Thyroid gland (tissue), 4 donors: ENCODE results near the gene HK1. TPM values are rescaled to one million over a fixed set of nuclear protein-coding genes. Genes with fewer than 3 reads are reported as not detected.

Source experiments
- DNase-seq, 2 donors: peaks; one replicate each; pipeline ENCODE4 v3.0.0-alpha.2; 2019
- H3K27ac ChIP-seq, 3 donors: fragments of 200-600 bp; sonication (generic); 1 replicate in 2 of 3; 2 replicates in 1 of 3; pipeline ENCODE4 v1.5.1; 2016 to 2019; ENCODE audit warnings: mild to moderate bottlenecking in 1 of 3, moderate library complexity in 1 of 3
- H3K27me3 ChIP-seq: fragments of 200-600 bp; sonication (generic); one replicate; pipeline ENCODE4 v1.5.1; 2019
- H3K36me3 ChIP-seq, 2 donors: fragments of 200-600 bp; sonication (generic); one replicate each; pipeline ENCODE4 v1.5.1; 2016 to 2019
- H3K4me1 ChIP-seq, 2 donors: fragments of 200-600 bp; sonication (generic); one replicate each; pipeline ENCODE4 v1.5.1; 2017 to 2019
- H3K4me3 ChIP-seq, 3 donors: fragments of 200-600 bp; sonication (generic); replicated peaks in 1 of 3; 1 replicate in 2 of 3; 2 replicates in 1 of 3; pipeline ENCODE4 v1.5.1; 2016; ENCODE audit warnings: mild to moderate bottlenecking in 1 of 3
- H3K9me3 ChIP-seq: fragments of 200-600 bp; sonication (generic); one replicate; pipeline ENCODE4 v1.5.1; 2017
- CTCF ChIP-seq, 6 experiments: fragments of 200-600 bp in 3 of 6; fragments of 450-650 bp in 3 of 6; sonication (generic) in 3 of 6; IDR thresholded peaks; one replicate each; pipeline ENCODE4 v1.5.1; 2016 to 2019; ENCODE audit warnings: antibody characterized with exemption in 6 of 6, mild to moderate bottlenecking in 2 of 6, inconsistent platforms in 1 of 6, moderate library complexity in 1 of 6
- POLR2A ChIP-seq, 2 donors: fragments of 450-650 bp; IDR thresholded peaks; one replicate each; pipeline ENCODE4 v1.6.1; 2017; ENCODE audit warnings: antibody characterized with exemption in 2 of 2, mild to moderate bottlenecking in 2 of 2, moderate library complexity in 1 of 2
- WGBS, 2 donors: methylation state at CpG; one replicate each; pipeline ENCODE4 v1.1.5; 2017; 5-methylcytosine and 5-hydroxymethylcytosine counted together
- intact Hi-C: fragments of 100-400 bp; cut with DNase I; formaldehyde crosslinking; loops from one replicate; pipeline ENCODE4 v1.15.1; 2023
- total RNA-seq, 4 donors: library from RNA; depleted of rRNA; stranded (reverse); fragments of >200 nt; gene quantifications; one replicate each; pipeline ENCODE4 v1.2.3, GENCODE V29; 2016

Gene HK1
- total RNA-seq, 4 donors from 2014 or later = 106 to 231 (median 189) TPM

DNA sequence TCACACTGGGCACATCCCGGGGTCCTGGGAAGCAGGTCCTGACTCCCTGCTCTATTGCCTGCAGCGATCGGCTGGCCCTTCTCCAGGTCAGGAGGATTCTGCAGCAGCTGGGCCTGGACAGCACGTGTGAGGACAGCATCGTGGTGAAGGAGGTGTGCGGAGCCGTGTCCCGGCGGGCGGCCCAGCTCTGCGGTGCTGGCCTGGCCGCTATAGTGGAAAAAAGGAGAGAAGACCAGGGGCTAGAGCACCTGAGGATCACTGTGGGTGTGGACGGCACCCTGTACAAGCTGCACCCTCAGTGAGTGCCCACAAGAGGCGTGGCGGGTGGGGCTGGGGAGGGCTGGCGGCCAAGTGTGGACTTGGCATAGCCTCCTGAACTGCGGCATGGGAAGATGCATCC is 12.8 kb upstream of the HK1 start:
- no peaks in the 10 kb centered on the region for H3K27me3 ChIP-seq
- no peak overlapping the region for H3K27ac ChIP-seq
- H3K4me1 ChIP-seq = no peaks in the 10 kb centered on the region
- H3K4me3 ChIP-seq = no peak overlapping the region
- WGBS, 2 donors = 89 to 94% methylated on average over 13 to 17 of the region's 17 CpGs
- no peaks in the 10 kb centered on the region for H3K36me3 ChIP-seq
- intact Hi-C loops = no loop called here
- DNase-seq = no peak
- no peaks in the 10 kb centered on the region for H3K9me3 ChIP-seq
- TF ChIP-seq POLR2A (IDR thresholded peaks at IDR 0.05) (no peak), CTCF (IDR thresholded peaks at IDR 0.05) (no peak)

DNA sequence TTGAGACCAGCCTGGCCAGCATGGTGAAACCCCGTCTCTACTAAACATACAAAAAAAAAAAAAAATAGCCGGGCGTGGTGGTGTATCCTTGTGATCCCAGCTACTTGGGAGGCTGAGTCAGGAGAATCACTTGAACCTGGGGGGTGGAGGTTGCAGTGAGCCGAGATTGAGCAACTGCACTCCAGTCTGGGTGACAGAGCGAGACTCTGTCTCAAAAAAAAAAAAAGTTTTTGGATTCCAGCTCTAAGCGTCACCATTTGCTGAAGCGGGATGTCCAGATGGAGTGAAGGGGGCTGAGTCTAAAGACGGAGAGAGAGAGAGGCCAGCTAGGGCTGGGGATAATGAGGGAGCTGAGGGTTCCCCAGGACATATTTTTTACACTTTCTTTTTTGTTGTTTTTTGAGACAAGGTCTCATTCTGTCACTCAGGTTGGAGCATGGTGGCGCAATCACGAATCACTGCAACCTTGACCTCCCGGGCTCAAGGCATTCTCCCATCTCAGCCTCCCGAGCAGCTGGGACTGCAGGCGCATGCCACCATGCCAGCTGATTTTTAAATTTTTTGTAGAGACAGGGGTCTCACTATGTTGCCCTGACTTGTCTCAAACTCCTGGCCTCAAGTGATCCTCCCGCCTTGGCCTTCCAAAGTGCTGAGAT is 9.4 kb upstream of the HK1 start:
- H3K4me3 ChIP-seq = no peak overlapping the region
- intact Hi-C loops = no loop called here
- no peaks in the 10 kb centered on the region for H3K36me3 ChIP-seq
- WGBS, 2 donors = 88 to 94% methylated on average over 14 of the region's 14 CpGs
- DNase-seq = no peak
- H3K9me3 ChIP-seq = no peaks in the 10 kb centered on the region
- H3K27me3 ChIP-seq = no peaks in the 10 kb centered on the region
- no peaks in the 10 kb centered on the region for H3K4me1 ChIP-seq
- no peak overlapping the region for H3K27ac ChIP-seq
- TF ChIP-seq POLR2A (IDR thresholded peaks at IDR 0.05) (no peak), CTCF (IDR thresholded peaks at IDR 0.05) (no peak)

GRCh38 chr10:69269761-69270160 is 8.5 kb upstream of the HK1 start:
- no peak for DNase-seq
- intact Hi-C loops = no loop called here
- TF ChIP-seq CTCF (IDR thresholded peaks at IDR 0.05) (no peak), POLR2A (IDR thresholded peaks at IDR 0.05) (no peak)

GRCh38 chr10:69270990-69271389 is 7.3 kb upstream of the HK1 start:
- TF ChIP-seq CTCF (IDR thresholded peaks at IDR 0.05) = no peak
- TF ChIP-seq POLR2A (IDR thresholded peaks at IDR 0.05) = no peak
- no peak for DNase-seq
- Histone ChIP-seq H3K36me3 (no peaks in the 10 kb centered on the region), H3K9me3 (no peaks in the 10 kb centered on the region), H3K4me1 (no peaks in the 10 kb centered on the region), H3K27ac (no peak overlapping the region), H3K4me3 (no peak overlapping the region), H3K27me3 (no peaks in the 10 kb centered on the region)
- intact Hi-C loops = no loop called here
- 80 to 86% methylated on average over 3 of the region's 3 CpGs for WGBS, 2 donors

More at GRCh38 chr10:69269761-69270160, 8.5 kb upstream of the HK1 start:
- WGBS, 2 donors = 81 to 87% methylated on average over 2 of the region's 2 CpGs
- Histone ChIP-seq H3K4me3 (no peak overlapping the region), H3K27ac (no peak overlapping the region), H3K4me1 (no peaks in the 10 kb centered on the region), H3K27me3 (no peaks in the 10 kb centered on the region), H3K9me3 (no peaks in the 10 kb centered on the region), H3K36me3 (no peaks in the 10 kb centered on the region)

- intact Hi-C loops = no loop called here
- DNase-seq = no peak
- TF ChIP-seq CTCF (IDR thresholded peaks at IDR 0.05) = no peak
- no peak for TF ChIP-seq POLR2A (IDR thresholded peaks at IDR 0.05)
- Histone ChIP-seq H3K27me3 (no peaks in the 10 kb centered on the region), H3K4me1 (no peaks in the 10 kb centered on the region), H3K36me3 (no peaks in the 10 kb centered on the region), H3K9me3 (no peaks in the 10 kb centered on the region), H3K27ac (no peak overlapping the region), H3K4me3 (no peak overlapping the region)
- 91% methylated on average over 1 of the region's 1 CpG for WGBS, 2 donors
Measured at GRCh38 chr10:69272624-69273023, 5.7 kb upstream of the HK1 start.
